Activated T-helper 1 cell treated with anti-CD3 and anti-CD28 coated beads, Interleukin-2, amount 50 U/mL, for 16 hours (primary cell): Measurements from ENCODE around the gene ST6GALNAC3.
"Not testable (repeated sequence)": the region's sequence is repeated elsewhere in the genome, so short reads cannot be mapped to it uniquely, and the experiment has no call there.

Source experiments
- DNase-seq, 2 donors: peaks; one replicate each; pipeline ENCODE4 v3.0.0-alpha.2; 2020; ENCODE audit warnings: low read depth in 1 of 2, low spot score in 1 of 2

ST6GALNAC3 gene

DNA sequence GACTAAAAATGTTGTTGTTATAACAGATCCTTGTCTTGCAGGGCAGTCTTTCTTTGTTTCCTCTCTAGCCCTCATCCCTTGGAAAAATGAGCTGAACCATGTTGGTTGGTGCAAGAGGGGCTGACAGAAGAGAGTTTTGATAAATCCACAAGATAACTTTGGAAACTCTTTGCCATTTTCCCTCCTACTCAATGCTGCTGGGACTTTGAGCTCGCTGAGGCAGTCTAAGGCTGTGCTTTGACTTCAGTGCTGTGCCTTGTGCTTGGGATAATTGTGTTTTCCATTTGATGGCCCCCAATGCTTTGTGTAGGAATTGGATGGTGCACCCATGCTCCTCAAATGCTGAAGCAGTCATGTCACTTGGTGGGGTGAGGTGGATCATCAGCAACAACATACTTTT, 31.7 kb downstream of the ST6GALNAC3 start:
- no peak for DNase-seq

- DNase-seq, result no peak
Measured at GRCh38 chr1:76106719-76107235, 32.2 kb downstream of the ST6GALNAC3 start.

GRCh38 chr1:76109404-76109803, 34.9 kb downstream of the ST6GALNAC3 start:
- no peak for DNase-seq

DNA sequence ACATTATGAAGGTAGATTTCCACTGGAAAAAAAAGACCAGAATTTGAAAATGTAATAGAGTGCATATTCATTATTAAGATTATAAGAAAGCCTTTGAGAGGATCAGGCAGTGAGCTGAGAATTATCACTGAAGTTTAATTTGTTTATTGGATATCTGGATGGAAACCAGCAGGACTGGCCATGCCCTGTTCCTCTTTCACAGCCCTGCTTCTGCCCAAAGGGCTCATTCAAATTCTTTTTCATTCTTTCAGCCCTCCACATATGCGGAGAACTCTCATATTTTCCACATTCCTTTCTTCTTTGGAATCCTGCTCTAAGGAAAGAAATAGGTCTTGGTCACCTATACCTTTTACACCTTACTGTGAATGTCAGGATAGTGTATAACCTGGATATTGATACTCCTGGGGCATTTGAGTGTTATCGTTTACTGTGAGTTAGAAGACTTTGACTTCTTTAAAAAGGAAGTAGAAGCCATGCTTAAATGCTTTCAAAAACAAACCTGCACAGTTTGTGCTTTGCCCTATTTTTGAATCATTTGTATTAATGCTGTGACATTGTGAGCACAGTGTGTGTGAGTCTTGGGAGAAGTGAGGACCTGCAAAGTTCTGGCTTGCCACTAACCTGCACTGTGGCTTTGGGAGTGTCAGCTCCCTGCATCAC, 35.5 kb downstream of the ST6GALNAC3 start:
- no peak for DNase-seq

GRCh38 chr1:76110666-76111065, 36.1 kb downstream of the ST6GALNAC3 start:
- DNase-seq, result no peak

- not testable (repeated sequence) for DNase-seq
Measured at GRCh38 chr1:76112321-76112720, 37.8 kb downstream of the ST6GALNAC3 start.

- no peak for DNase-seq
Measured at GRCh38 chr1:76113446-76113845, 38.9 kb downstream of the ST6GALNAC3 start.

GRCh38 chr1:76115171-76115570, 40.6 kb downstream of the ST6GALNAC3 start:
- DNase-seq, result no peak

DNA sequence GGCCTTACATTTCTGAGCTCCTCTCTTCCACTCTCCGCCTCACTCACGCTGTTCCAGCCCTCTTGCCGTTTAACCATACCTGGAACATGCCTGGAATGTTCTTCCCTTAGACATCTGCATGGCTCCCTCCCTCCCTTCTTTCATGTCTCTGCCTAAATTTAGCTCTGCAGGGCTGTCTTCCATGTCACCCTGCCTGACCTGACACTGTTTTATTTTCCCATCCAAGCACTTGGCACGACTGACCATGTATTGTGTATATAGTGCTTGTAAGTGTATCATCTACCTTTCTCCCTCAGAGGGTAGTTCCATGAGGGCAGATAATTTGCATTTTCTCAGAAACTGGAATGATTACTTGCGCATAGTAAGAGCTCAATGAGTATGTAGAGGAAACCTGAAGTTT, 47.3 kb downstream of the ST6GALNAC3 start:
- no peak for DNase-seq

DNA sequence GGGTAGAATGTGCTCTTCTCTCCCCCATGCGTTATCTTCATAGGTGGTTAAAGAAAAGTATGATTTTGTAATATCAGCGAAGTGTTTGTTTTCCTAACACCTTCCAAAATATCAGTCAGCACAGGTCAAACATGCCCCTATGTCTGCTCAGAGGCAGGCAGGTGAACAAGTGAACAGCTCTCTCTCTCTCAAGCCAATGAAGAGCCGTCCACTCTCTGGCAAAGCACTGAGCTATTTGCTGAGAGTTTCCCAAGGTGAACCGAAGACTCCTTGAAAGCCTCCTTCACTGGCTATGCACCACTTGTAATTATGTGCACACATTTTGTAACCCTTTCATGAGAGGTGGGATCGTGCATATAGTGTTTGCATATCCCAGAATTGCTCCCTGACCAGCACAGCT, 47.7 kb downstream of the ST6GALNAC3 start:
- DNase-seq, result no peak

DNA sequence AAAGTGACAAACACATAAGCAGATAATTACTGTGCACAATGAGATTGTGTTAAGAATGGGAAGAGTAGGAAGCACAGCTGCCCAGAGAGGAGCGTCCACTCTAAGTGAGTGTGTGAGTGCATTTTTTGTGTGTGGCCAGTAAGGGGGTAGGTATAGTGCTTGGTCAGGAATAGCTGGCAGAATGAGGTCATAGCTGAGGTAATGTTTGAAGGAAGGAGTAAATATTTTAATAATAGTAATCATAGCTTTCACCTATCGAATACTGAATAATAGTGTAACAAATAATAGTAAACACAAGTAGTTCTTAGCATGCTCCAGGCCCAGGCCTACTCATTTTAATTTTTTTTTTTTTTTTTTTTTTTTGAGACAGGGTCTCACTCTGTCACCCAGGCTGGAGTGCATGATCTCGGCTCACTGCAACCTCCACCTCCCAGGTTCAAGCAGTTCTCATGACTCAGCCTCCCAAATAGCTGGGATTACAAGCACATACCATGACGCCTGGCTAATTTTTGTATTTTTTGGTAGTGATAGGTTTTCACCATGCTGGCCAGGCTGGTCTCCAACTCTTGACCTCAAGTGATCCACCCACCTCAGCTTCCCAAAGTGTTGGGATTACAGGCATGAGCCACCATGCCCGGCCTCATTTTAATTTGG, 49.0 kb downstream of the ST6GALNAC3 start:
- DNase-seq, result not testable (repeated sequence)

DNA sequence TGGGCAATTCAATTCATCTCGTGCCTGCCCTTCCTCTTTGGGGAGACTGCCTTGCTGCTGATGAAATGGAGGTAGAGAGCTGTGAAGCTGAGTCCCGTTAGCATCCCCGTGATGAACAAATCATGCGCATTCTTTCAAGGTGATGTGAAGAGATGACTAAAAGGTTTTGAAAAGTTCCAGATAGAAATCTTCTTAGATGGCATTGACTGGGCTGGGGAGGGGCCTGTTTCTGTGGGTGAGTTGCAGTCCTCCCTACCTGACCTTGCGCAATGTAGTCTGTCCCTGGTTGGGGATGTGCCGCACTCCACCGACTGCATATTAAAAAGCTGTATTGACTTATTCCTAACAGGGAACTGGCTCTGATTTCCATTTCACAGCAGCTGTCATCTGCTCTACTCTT, 49.6 kb downstream of the ST6GALNAC3 start:
- no peak for DNase-seq

- DNase-seq, result no peak
Measured at GRCh38 chr1:76125473-76126219, 51.1 kb downstream of the ST6GALNAC3 start.

- DNase-seq, result no peak
Measured at GRCh38 chr1:76128096-76128495, 53.5 kb downstream of the ST6GALNAC3 start.

GRCh38 chr1:76129731-76130130, 55.2 kb downstream of the ST6GALNAC3 start:
- DNase-seq, result no peak

DNA sequence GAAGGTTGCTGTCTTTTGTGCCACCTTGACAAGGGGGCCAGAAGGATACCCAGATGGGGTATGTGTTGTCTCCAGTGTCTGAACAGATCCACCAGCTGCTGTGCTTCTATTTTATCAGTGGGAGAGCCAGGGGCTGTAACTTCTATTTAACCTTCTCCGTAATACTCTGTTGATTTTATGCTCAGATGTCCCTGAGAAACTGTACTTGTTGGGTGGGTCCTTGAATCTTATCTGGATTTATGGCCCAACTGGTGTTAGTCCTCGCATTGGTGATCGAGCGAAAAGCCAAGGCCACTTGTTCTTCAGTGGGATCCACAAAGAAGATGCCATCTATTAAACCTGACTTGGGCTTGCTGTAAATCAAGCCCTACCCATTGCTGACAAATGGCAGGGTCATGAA, 56.4 kb downstream of the ST6GALNAC3 start:
- no peak for DNase-seq

DNA sequence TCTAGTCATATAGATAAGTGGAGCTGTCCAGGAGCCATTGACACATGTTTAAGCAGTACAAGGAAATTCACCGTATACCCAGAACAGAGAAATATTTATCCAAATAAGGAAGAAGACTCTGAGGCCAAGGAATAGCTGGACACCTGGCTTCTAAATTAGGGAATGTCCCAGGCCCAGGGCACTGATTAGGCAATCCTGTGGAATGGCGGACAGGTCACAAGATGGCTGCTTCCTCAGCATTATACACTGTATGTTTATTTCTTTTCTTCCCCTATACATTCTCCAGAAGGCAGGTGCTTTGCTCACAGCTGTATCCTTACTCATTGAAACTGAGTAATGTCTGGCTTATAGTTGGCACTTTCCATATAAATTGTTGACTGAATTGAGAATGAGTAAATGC, 59.4 kb downstream of the ST6GALNAC3 start:
- no peak for DNase-seq

DNA sequence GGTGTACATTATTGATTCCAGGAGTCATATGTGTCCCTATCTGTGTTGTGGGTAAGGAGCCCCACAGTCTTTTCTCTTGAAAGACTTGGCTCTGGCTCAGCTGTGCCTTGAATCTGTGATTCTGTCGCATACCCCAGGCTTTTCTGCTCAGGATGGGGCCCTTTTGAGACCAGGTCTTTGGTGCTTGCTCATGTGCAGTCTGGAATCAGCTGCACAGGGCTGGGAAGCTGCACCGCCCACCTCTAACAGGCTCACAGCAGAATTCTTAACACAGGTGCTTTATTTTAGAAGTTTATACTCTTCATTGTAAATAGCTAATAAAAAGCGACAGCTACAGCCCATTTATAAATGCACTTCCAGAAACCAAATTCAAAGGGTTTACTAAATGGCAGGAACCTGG, 61.3 kb downstream of the ST6GALNAC3 start:
- DNase-seq, result no peak

- no peak for DNase-seq
Measured at GRCh38 chr1:76136894-76137293, 62.3 kb downstream of the ST6GALNAC3 start.

DNA sequence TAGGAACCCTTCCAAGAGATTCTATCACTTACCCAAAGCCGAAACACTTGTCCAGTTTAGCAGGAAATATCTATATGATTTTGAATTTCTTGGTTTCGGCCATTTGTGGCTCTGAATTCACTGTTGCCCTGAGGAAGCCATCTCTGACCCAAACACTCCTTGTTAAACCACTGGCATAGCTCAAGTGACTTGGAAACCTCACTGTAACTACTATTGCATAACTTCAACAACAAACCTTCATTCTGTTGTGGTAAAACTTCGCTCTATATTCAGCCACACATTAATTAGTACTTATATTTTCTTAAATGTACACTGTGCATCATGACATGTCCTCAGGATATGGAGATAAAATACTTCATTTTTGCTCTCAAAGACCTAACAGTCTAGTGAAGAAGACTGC, 63.2 kb downstream of the ST6GALNAC3 start:
- DNase-seq, result no peak

GRCh38 chr1:76138217-76138616, 63.7 kb downstream of the ST6GALNAC3 start:
- DNase-seq, result no peak

DNA sequence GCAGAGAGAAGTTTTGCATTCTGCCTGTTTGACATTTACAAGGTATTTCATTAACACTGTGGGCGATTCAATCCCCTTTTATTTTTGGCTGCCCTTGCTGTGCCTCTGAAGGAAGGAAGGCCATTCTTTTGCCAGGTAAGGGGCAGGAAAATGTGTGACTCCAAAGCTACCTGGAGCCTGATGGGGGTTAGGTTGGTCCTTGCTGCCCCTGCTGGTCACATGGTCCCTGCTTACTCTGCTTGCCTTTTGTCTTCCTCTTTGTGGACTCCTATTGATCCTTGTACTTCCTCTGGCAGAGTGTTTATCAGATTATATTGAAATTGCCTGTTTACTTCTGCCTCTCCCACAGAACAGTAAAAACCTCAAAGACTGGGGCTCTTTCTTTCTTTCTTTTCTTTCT, 65.7 kb downstream of the ST6GALNAC3 start:
- DNase-seq, result no peak
